Neural progenitor cell (in vitro differentiated cells): ENCODE results near the gene SLC4A2. TPM values are rescaled to one million over a fixed set of nuclear protein-coding genes. Genes with fewer than 3 reads are reported as not detected.
A peak's percentile ranks its signal among the peaks of the same experiment; 100 is the strongest.

Experiments used
- DNase-seq: peaks from one replicate; pipeline ENCODE4 v3.0.0-alpha.2; 2016; ENCODE audit warnings: low spot score
- H2AFZ ChIP-seq: fragments of 200-600 bp; sonication (generic); replicated peaks from 2 replicates; pipeline ENCODE4 v1.6.1; 2016; ENCODE audit warnings: antibody characterized with exemption
- H3F3A ChIP-seq: fragments of 200-600 bp; sonication (generic); 2 replicates; pipeline ENCODE4 v1.6.1; 2016; ENCODE audit warnings: antibody characterized with exemption, low read depth
- H3K27ac ChIP-seq: fragments of 200-600 bp; sonication (generic); 2 replicates; pipeline ENCODE4 v1.5.1; 2016; ENCODE audit warnings: mild to moderate bottlenecking
- H3K27me3 ChIP-seq: fragments of 200-600 bp; sonication (generic); 2 replicates; pipeline ENCODE4 v1.6.1; 2016; ENCODE audit warnings: mild to moderate bottlenecking, moderate library complexity
- H3K36me3 ChIP-seq: fragments of 200-600 bp; sonication (generic); 2 replicates; pipeline ENCODE4 v1.5.1; 2016
- H3K4me1 ChIP-seq: fragments of 200-600 bp; sonication (generic); 2 replicates; pipeline ENCODE4 v1.6.1; 2016; ENCODE audit warnings: mixed run types
- H3K4me2 ChIP-seq: fragments of 200-600 bp; sonication (generic); 2 replicates; pipeline ENCODE4 v1.6.1; 2016
- H3K4me3 ChIP-seq: fragments of 200-600 bp; sonication (generic); 2 replicates; pipeline ENCODE4 v1.5.1; 2016
- H3K79me2 ChIP-seq: fragments of 200-600 bp; sonication (generic); 2 replicates; pipeline ENCODE4 v1.6.1; 2016; ENCODE audit warnings: low read depth
- H3K9ac ChIP-seq: fragments of 200-600 bp; sonication (generic); 2 replicates; pipeline ENCODE4 v1.6.1; 2016
- H3K9me3 ChIP-seq: fragments of 200-600 bp; sonication (generic); 2 replicates; pipeline ENCODE4 v1.5.1; 2016; ENCODE audit warnings: low read depth
- H4K20me1 ChIP-seq: fragments of 200-600 bp; sonication (generic); 2 replicates; pipeline ENCODE4 v1.6.1; 2016; ENCODE audit warnings: low read depth
- H3K27ac Mint-ChIP-seq: 3 replicates; pipeline ENCODE4 v1.8.0; 2021; ENCODE audit warnings: mixed read lengths
- H3K27me3 Mint-ChIP-seq: 2 replicates; pipeline ENCODE4 v1.8.0; 2022; ENCODE audit warnings: low read depth, mild to moderate bottlenecking, inconsistent platforms, moderate library complexity, mixed read lengths; ENCODE audit not compliant: insufficient read depth
- H3K36me3 Mint-ChIP-seq: 3 replicates; pipeline ENCODE4 v1.8.0; 2021; ENCODE audit warnings: mixed read lengths
- H3K4me1 Mint-ChIP-seq: 3 replicates; pipeline ENCODE4 v1.8.0; 2021; ENCODE audit warnings: mixed read lengths
- H3K4me3 Mint-ChIP-seq: 3 replicates; pipeline ENCODE4 v1.8.0; 2021; ENCODE audit warnings: mild to moderate bottlenecking, moderate library complexity, mixed read lengths
- H3K9me3 Mint-ChIP-seq: 3 replicates; pipeline ENCODE4 v1.8.0; 2020; ENCODE audit warnings: mixed read lengths
- CTCF ChIP-seq: fragments of 200-600 bp; sonication (generic); IDR thresholded peaks from 2 replicates; pipeline ENCODE4 v1.5.1; 2017; ENCODE audit warnings: antibody characterized with exemption, mild to moderate bottlenecking
- EZH2 ChIP-seq: fragments of 200-600 bp; sonication (generic); IDR thresholded peaks from 2 replicates; pipeline ENCODE4 v1.6.1; 2017; ENCODE audit warnings: antibody characterized with exemption, mild to moderate bottlenecking, moderate library complexity
- EZH2phosphoT487 ChIP-seq: fragments of 200-600 bp; sonication (generic); IDR thresholded peaks from 2 replicates; pipeline ENCODE4 v1.6.1; 2017; ENCODE audit warnings: antibody characterized with exemption
- total RNA-seq: library from RNA; depleted of rRNA; stranded (reverse); fragments of >200 nt; gene quantifications from 2 replicates; pipeline ENCODE4 v1.2.3, GENCODE V29; 2015; ENCODE audit warnings: low replicate concordance

SLC4A2 gene
- total RNA-seq, 1 donor from 2014 or later: 26.1 TPM

GRCh38 chr7:151075978-151076426 is 16.6 kb downstream of the SLC4A2 start:
- H3K27ac ChIP-seq: no peak overlapping the region
- peaks cover 14% of the 10 kb centered on the region for H3K4me1 ChIP-seq
- H4K20me1 ChIP-seq: peaks cover 23% of the 10 kb centered on the region
- Mint-ChIP-seq H3K27me3 (peaks cover 12% of the 10 kb centered on the region), H3K4me1 (peaks cover 16% of the 10 kb centered on the region), H3K9me3 (no peaks in the 10 kb centered on the region), H3K27ac (no peak overlapping the region), H3K36me3 (peaks cover 12% of the 10 kb centered on the region), H3K4me3 (peak overlapping the region; percentile 46)
- no peak overlapping the region for H2AFZ ChIP-seq
- no peak overlapping the region for H3K4me2 ChIP-seq
- TF ChIP-seq EZH2: no peak
- TF ChIP-seq EZH2phosphoT487: no peak
- H3K9me3 ChIP-seq: no peaks in the 10 kb centered on the region
- H3K79me2 ChIP-seq: peaks cover 17% of the 10 kb centered on the region
- no peak overlapping the region for H3K9ac ChIP-seq
- peaks cover 28% of the 10 kb centered on the region for H3F3A ChIP-seq
- no peaks in the 10 kb centered on the region for H3K36me3 ChIP-seq
- no peak for DNase-seq
- no peak overlapping the region for H3K4me3 ChIP-seq
- no peaks in the 10 kb centered on the region for H3K27me3 ChIP-seq

- H2AFZ ChIP-seq: no peak overlapping the region
- H3K79me2 ChIP-seq: peaks cover 17% of the 10 kb centered on the region
- H4K20me1 ChIP-seq: peaks cover 25% of the 10 kb centered on the region
- Mint-ChIP-seq H3K27me3 (peaks cover 12% of the 10 kb centered on the region), H3K4me1 (peaks cover 18% of the 10 kb centered on the region), H3K9me3 (no peaks in the 10 kb centered on the region), H3K36me3 (peaks cover 8% of the 10 kb centered on the region), H3K4me3 (no peak overlapping the region), H3K27ac (no peak overlapping the region)
- TF ChIP-seq EZH2phosphoT487 (no peak), EZH2 (no peak), CTCF (peak; percentile 46)
- DNase-seq: peak; percentile 46
- peaks cover 38% of the 10 kb centered on the region for H3F3A ChIP-seq
- H3K9ac ChIP-seq: no peak overlapping the region
- no peaks in the 10 kb centered on the region for H3K9me3 ChIP-seq
- H3K27me3 ChIP-seq: no peaks in the 10 kb centered on the region
- no peaks in the 10 kb centered on the region for H3K36me3 ChIP-seq
- peaks cover 25% of the 10 kb centered on the region for H3K4me1 ChIP-seq
- H3K27ac ChIP-seq: no peak overlapping the region
- H3K4me2 ChIP-seq: no peak overlapping the region
- H3K4me3 ChIP-seq: no peak overlapping the region
Measured at GRCh38 chr7:151076863-151077704, 17.7 kb downstream of the SLC4A2 start.

GRCh38 chr7:151077705-151078232 is 18.4 kb downstream of the SLC4A2 start:
- H3K27me3 ChIP-seq: no peaks in the 10 kb centered on the region
- no peak overlapping the region for H3K9ac ChIP-seq
- no peak overlapping the region for H3K4me2 ChIP-seq
- Mint-ChIP-seq H3K9me3 (no peaks in the 10 kb centered on the region), H3K4me1 (peaks cover 21% of the 10 kb centered on the region), H3K36me3 (peaks cover 8% of the 10 kb centered on the region), H3K4me3 (peak overlapping the region; percentile 46), H3K27ac (no peak overlapping the region), H3K27me3 (peaks cover 14% of the 10 kb centered on the region)
- peaks cover 28% of the 10 kb centered on the region for H4K20me1 ChIP-seq
- no peak for DNase-seq
- H3K4me3 ChIP-seq: no peak overlapping the region
- no peak overlapping the region for H2AFZ ChIP-seq
- H3K36me3 ChIP-seq: no peaks in the 10 kb centered on the region
- no peaks in the 10 kb centered on the region for H3K9me3 ChIP-seq
- H3K79me2 ChIP-seq: peaks cover 23% of the 10 kb centered on the region
- peaks cover 40% of the 10 kb centered on the region for H3F3A ChIP-seq
- TF ChIP-seq CTCF: no peak
- no peak for TF ChIP-seq EZH2
- TF ChIP-seq EZH2phosphoT487: no peak
- no peak overlapping the region for H3K27ac ChIP-seq
- peaks cover 30% of the 10 kb centered on the region for H3K4me1 ChIP-seq
